ENCODE measurements around the gene BLID. TPM values are rescaled to one million over a fixed set of nuclear protein-coding genes. Genes with fewer than 3 reads are reported as not detected.

The BLID gene, protein sequence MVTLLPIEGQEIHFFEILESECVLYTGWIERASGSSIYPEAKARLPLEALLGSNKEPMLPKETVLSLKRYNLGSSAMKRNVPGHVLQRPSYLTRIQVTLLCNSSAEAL
- total RNA-seq (2014; rRNA removed; shearing (Covaris generic)) (4.1 and 7.1 TPM in 2 replicates), polyA plus RNA-seq (2016; fragmentation: Nextera tagmentation; extraction: Ambion mirVana) (0.84 and 2.9 TPM in 2 replicates)

GRCh38 chr11:122115524-122116379, at the start of gene BLID:
TSS of gene BLID (minus strand) at chr11:122116215. CDS start at chr11:122115922, 293 bp downstream.
- Histone ChIP-seq H2AFZ (no peak within 1 kb of the TSS), H3K9ac (peak within 1 kb of the TSS; percentile 35), H4K20me1 (ENCODE audit: insufficient read depth) (no peaks in the 10 kb centered on the region; the same call in 1 of the 2 replicates), H3K79me2 (ENCODE audit: insufficient read depth) (peaks cover 100% of the 10 kb centered on the region), H3K4me1 (ENCODE audit: insufficient read depth) (peaks cover 83% of the 10 kb centered on the region), H3K36me3 (ENCODE audit: low read depth) (peaks cover 87% of the 10 kb centered on the region), H3K27me3 (replicated peaks; ENCODE audit: insufficient read depth) (no peaks in the 10 kb centered on the region), H3K4me3 (no peak within 1 kb of the TSS), H3F3A (ENCODE audit: insufficient read depth) (peaks cover 95% of the 10 kb centered on the region), H3K9me3 (ENCODE audit: low read depth) (no peaks in the 10 kb centered on the region), H3K9me2 (ENCODE audit: insufficient read depth) (no peaks in the 10 kb centered on the region), H3K4me2 (ENCODE audit: unreplicated experiment) (peak within 1 kb of the TSS; percentile 31), H3K27ac (peak within 1 kb of the TSS; percentile 62)
- DNase-seq: peak; percentile 63
- 56 to 59% methylated on average over 11 of the region's 11 CpGs for WGBS, 2 experiments (ENCODE audit: low coverage in 1 of 2, low lambda C conversion rate in 2 of 2, missing lambda C conversion rate in 2 of 2)
- TF ChIP-seq EZH2phosphoT487 (IDR thresholded peaks at IDR 0.05; ENCODE audit: insufficient read depth, low read depth): no peak
- TF ChIP-seq EZH2 (IDR thresholded peaks at IDR 0.05; ENCODE audit: insufficient read depth, poor library complexity, severe bottlenecking): no peak
- in situ Hi-C loops (cut with MboI): no loop called here

GRCh38 chr11:122163053-122163819, 47.2 kb upstream of the BLID start:
- peak overlapping the region; percentile 91 for H3K27ac ChIP-seq
- H3K36me3 ChIP-seq (ENCODE audit: low read depth): peaks cover 53% of the 10 kb centered on the region
- WGBS, 2 experiments (ENCODE audit: low coverage in 1 of 2, low lambda C conversion rate in 2 of 2, missing lambda C conversion rate in 2 of 2): 79 to 80% methylated on average over 3 of the region's 3 CpGs
- TF ChIP-seq EZH2phosphoT487 (IDR thresholded peaks at IDR 0.05; ENCODE audit: insufficient read depth, low read depth) (no peak), EZH2 (IDR thresholded peaks at IDR 0.05; ENCODE audit: insufficient read depth, poor library complexity, severe bottlenecking) (no peak)
- in situ Hi-C loops (cut with MboI): no loop called here
- H3K79me2 ChIP-seq (ENCODE audit: insufficient read depth): peaks cover 100% of the 10 kb centered on the region
- H3K9me3 ChIP-seq (ENCODE audit: low read depth): no peaks in the 10 kb centered on the region
- peak; percentile 70 for DNase-seq
- H4K20me1 ChIP-seq (ENCODE audit: insufficient read depth): no peaks in the 10 kb centered on the region
- peaks cover 96% of the 10 kb centered on the region for H3F3A ChIP-seq (ENCODE audit: insufficient read depth)
- no peaks in the 10 kb centered on the region for H3K9me2 ChIP-seq (ENCODE audit: insufficient read depth)
- peaks cover 96% of the 10 kb centered on the region for H3K4me1 ChIP-seq (ENCODE audit: insufficient read depth)
- H3K27me3 ChIP-seq (replicated peaks; ENCODE audit: insufficient read depth): no peaks in the 10 kb centered on the region
- peak overlapping the region; percentile 14; the same call in 1 of the 2 replicates for H3K4me3 ChIP-seq
- no peak overlapping the region for H2AFZ ChIP-seq
- peak overlapping the region; percentile 36 for H3K9ac ChIP-seq
- peak overlapping the region; percentile 30 for H3K4me2 ChIP-seq (ENCODE audit: unreplicated experiment)

DNA sequence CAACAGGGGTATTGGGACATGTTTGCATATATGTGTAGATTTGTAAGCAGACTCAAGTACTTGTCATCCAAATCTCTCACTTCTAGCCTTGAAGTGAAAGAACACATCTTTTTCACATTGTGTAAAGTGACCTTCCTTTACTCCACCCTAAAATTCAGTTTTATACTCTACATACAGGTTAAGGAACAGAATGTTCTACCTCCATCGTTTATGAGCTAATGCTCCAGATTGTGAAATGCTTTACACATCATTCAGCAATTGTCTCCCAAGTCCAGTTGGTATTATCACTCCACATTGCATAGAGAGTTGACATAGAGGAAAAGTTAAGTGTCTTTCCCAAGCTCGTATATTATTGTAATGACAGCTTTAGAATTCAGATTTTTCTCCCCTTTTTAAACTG, 46.1 kb upstream of the BLID start:
- no peak overlapping the region for H3K4me3 ChIP-seq
- 50 to 55% methylated on average over 2 of the region's 2 CpGs for WGBS, 2 experiments (ENCODE audit: low coverage in 1 of 2, low lambda C conversion rate in 2 of 2, missing lambda C conversion rate in 2 of 2)
- H3K4me1 ChIP-seq (ENCODE audit: insufficient read depth): peaks cover 97% of the 10 kb centered on the region
- H3K9me3 ChIP-seq (ENCODE audit: low read depth): no peaks in the 10 kb centered on the region
- peaks cover 46% of the 10 kb centered on the region for H3K36me3 ChIP-seq (ENCODE audit: low read depth)
- H3K27me3 ChIP-seq (replicated peaks; ENCODE audit: insufficient read depth): no peaks in the 10 kb centered on the region
- peaks cover 100% of the 10 kb centered on the region for H3K79me2 ChIP-seq (ENCODE audit: insufficient read depth)
- H3K27ac ChIP-seq: peak overlapping the region; percentile 91
- peaks cover 97% of the 10 kb centered on the region for H3F3A ChIP-seq (ENCODE audit: insufficient read depth)
- TF ChIP-seq EZH2phosphoT487 (IDR thresholded peaks at IDR 0.05; ENCODE audit: insufficient read depth, low read depth) (no peak), EZH2 (IDR thresholded peaks at IDR 0.05; ENCODE audit: insufficient read depth, poor library complexity, severe bottlenecking) (no peak)
- H4K20me1 ChIP-seq (ENCODE audit: insufficient read depth): no peaks in the 10 kb centered on the region
- peak overlapping the region; percentile 30 for H3K4me2 ChIP-seq (ENCODE audit: unreplicated experiment)
- DNase-seq: peak; percentile 64
- no peak overlapping the region for H2AFZ ChIP-seq
- H3K9me2 ChIP-seq (ENCODE audit: insufficient read depth): no peaks in the 10 kb centered on the region
- in situ Hi-C loops (cut with MboI): no loop called here
- peak overlapping the region; percentile 36; the same call in 1 of the 2 replicates for H3K9ac ChIP-seq

Measured in GM23248 (cell line).